Right renal pelvis (tissue), 4 donors: ENCODE results near the gene ARHGAP8. TPM values are rescaled to one million over a fixed set of nuclear protein-coding genes. Genes with fewer than 3 reads are reported as not detected.
"Not testable (repeated sequence)": the region's sequence is repeated elsewhere in the genome, so short reads cannot be mapped to it uniquely, and the experiment has no call there.

ENCODE experiments used
- DNase-seq, 4 donors: peaks; one replicate each; pipeline ENCODE4 v3.0.0-alpha.2; 2013; ENCODE audit warnings: low read depth in 4 of 4, low spot score in 3 of 4, missing footprints in 1 of 4
- polyA plus RNA-seq, 4 donors: library from polyadenylated mRNA; unstranded; fragments of 120-200 nt; gene quantifications; one replicate each; pipeline ENCODE4 v1.2.1, GENCODE V29; 2013; ENCODE audit not compliant: insufficient read length in 4 of 4

Gene ARHGAP8
- polyA plus RNA-seq, 4 donors, result 25.2 to 40.4 (median 28.3) TPM

- no peak for DNase-seq
Observed at GRCh38 chr22:44895296-44896055, 143.1 kb downstream of the ARHGAP8 start.

DNA sequence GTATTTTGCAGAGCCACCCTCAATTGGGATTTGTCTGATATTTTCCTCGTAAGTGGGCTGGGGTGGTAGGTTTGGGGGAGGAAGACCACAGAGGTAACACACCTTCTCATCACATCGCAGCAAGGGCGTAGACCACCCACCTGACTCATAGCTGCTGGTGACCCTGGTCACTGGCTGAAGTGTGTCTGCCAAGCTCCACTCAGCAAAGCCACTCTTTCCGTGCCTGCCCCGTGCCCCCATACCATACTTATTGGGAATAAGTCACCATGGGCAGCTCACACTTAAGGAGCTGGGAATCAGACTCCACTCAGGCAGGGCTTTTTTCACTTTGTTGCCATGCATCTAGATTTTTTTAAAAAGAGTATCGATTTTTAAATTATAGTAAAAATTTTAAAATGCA is 145.9 kb downstream of the ARHGAP8 start:
- DNase-seq, result no peak

DNA sequence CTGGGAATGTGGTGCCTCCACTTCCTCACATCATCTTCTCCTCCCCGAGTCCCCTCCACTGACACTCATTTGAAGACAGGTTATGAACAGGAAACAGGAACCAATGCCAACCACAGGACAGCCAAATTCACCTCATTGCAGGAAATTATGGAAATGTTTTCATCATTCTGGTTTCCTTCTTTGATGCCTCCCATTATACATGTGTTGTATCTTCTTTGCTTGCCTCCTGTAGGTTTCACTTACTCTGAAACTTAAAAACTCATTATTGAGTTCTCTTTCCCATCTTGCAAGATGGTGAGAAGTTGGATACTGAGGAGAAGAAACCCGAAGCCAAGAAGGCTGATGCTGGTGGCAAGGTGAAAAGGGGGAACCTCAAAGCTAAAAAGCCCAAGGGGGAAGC is 148.9 kb downstream of the ARHGAP8 start:
- no peak for DNase-seq

- DNase-seq, result not testable (repeated sequence)
Observed at GRCh38 chr22:44903164-44903563, 150.8 kb downstream of the ARHGAP8 start.

- not testable (repeated sequence) for DNase-seq
Observed at GRCh38 chr22:44904492-44905152, 152.2 kb downstream of the ARHGAP8 start.

GRCh38 chr22:44906248-44906936 is 154.0 kb downstream of the ARHGAP8 start:
- DNase-seq, result no peak

DNA sequence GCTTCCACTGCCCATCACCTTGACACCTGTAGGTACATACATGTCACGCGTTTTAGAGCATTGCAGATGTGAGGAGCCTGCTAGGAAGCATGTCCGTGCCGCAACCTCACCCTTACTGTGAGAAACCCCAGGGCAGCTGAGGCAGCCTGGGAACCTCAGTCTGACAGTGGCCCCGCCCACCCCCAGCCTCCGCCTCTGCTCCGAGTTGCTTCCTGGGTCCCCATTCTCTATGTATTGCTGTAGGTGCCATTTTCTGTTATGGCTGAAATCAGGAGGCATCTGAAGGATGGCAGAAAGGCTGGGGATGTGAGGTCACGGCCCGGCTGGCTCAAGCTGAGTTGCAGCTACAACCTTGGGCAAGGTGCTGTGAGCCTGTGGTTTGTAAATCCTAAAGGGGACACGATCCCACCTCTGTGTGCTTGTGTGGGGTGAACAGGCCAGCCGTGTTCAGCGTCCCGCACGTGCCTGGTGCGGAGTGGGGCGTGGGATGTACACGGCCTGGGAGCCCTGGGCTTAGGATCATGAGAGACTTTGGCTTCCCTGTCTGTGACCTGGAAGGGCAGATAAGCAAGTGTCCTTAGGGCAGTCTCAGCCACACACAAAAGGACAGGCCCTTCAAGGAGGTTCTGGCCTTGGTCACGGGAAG is 154.7 kb downstream of the ARHGAP8 start:
- DNase-seq, result no peak

DNA sequence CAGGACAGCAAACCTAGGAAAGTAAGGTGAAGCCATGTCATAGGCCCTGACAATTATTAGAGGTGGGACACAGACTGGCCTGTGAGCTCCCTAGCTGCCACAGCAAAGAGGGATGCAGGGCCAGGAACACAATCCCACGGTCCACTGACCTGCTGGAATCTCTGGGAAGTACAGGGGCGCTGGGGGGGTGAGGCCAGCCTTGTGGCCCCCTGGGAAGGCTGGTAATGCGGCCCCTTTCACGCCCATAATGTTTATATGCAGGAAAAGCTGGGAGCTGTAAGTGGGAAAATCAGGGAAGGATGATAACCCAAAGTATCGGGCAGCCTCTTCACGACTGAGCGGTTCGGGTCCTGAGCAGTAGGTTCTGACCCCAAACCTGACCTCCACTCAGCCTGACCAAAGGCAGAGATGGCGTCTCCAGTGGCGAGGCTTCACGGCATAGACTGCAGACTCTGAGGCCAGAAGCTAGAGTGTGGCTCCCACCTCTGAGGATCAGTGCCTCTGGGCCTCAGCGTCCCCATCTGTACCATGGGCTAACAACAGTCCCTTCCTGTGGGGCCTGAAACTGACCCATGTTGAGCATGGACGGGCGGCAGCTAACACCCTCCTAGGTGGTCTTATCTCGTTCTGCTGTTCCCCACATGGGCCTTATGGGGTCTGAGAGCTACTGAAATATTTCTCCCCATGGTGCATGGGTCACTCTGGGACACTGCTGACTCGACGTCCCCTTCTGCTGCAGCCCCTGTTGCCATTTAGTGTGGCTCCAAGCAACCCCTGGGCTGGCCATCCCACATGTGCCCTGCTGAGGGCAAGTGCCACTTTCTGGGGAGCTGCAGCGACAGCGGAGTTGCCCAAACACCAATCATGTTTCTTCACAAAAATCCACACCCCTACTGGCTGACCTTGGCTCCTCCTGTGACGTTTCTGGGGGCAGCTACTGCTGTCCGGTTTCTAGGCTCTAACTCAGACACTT is 155.7 kb downstream of the ARHGAP8 start:
- DNase-seq, result no peak

GRCh38 chr22:44909241-44909640 is 156.9 kb downstream of the ARHGAP8 start:
- DNase-seq, result no peak

Other genes starting within 250 kb of the ARHGAP8 start
- 10 to 100 TPM; 24.7 to 32.3 (median 29.9) TPM for gene PRR5, start 50.4 kb upstream of the ARHGAP8 start, polyA plus RNA-seq